NCI-H2107 (cell line): ENCODE measurements around the gene SH2D3C.

ENCODE experiments used
- DNase-seq: peaks from one replicate; lab custom pipeline; 2025; lab: John Stamatoyannopoulos, UW

The SH2D3C gene

GRCh38 chr9:127808347-127809001, 30.0 kb upstream of the SH2D3C start:
- DNase-seq: no peak

DNA sequence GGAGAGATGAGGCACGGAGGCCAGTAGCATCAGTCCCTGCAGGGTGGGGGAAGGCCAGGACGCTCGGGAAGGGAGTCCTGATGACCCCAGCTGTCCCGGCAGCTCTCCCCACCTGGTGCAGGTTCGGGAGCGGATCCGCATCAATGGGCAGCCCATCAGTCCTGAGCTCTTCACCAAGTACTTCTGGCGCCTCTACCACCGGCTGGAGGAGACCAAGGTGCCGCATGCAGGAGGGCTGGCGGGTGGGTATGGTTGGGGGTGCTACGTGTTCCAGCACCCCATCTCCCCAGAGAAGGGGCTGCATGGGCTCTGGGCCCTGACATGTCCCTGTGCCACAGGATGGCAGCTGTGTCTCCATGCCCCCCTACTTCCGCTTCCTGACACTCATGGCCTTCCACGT, 28.4 kb upstream of the SH2D3C start:
- DNase-seq: no peak

DNA sequence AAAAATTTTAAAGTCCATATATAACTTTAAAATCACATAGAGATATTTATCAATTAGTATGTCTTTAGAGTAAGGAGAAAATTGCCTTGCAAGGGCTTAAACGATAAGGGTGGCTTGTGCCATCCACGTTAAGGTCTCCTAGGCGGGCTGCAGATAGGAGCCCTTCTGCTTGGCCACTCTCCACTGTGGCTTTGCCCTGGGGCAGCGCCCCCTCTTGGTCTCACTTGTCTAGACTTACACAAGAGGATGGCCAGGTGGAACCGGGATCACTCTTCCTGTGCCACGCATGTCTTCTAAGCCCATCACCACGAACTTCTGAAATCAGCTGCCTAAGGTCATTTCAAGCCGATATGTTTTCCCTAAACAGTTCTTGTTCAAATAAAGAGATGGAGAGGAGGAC, 27.2 kb upstream of the SH2D3C start:
- no peak for DNase-seq

GRCh38 chr9:127803507-127804352, 25.3 kb upstream of the SH2D3C start:
- DNase-seq: no peak

GRCh38 chr9:127802576-127803443, 24.3 kb upstream of the SH2D3C start, which contains the start of gene FPGS:
FPGS (plus strand) TSS chr9:127802882; CDS start chr9:127802925, 43 bp downstream.
- peak; percentile 66 for DNase-seq

GRCh38 chr9:127801955-127802575, 23.6 kb upstream of the SH2D3C start:
- DNase-seq: no peak

GRCh38 chr9:127796852-127797370, 18.4 kb upstream of the SH2D3C start:
- no peak for DNase-seq

GRCh38 chr9:127796225-127796813, 17.9 kb upstream of the SH2D3C start:
- no peak for DNase-seq

- no peak for DNase-seq
Measured at GRCh38 chr9:127794001-127794791, 15.7 kb upstream of the SH2D3C start.

- DNase-seq: no peak
Measured at GRCh38 chr9:127793093-127793708, 14.7 kb upstream of the SH2D3C start.

DNA sequence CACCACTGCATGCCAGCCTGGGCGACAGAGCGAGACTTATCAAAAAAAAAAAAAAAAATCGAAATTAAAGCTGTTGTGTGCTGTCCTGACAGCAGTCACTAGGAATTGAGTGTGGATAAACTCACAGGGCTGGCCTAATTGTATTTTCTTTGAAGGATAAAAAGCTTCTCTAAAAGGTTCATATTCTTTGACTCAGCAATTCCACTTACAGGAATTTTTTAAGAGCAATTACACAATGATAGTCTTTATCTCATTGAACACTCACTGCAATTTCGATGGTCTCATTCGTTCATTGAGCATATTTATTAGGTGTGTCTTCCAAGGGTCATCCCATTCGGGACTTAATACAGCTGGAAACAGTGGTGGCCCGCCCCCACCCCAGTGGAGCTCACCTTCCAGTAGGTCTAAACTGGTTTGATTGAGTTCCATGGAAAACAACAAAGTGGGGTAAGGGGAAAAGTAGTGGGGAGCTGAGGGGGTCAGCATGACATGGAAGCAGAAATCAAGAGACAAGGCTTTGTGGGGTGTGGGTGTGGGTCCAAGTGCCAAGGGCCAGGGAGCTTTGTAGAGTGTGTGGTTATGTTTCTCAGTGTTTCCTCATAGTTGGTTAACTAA, 14.1 kb upstream of the SH2D3C start:
- no peak for DNase-seq

DNA sequence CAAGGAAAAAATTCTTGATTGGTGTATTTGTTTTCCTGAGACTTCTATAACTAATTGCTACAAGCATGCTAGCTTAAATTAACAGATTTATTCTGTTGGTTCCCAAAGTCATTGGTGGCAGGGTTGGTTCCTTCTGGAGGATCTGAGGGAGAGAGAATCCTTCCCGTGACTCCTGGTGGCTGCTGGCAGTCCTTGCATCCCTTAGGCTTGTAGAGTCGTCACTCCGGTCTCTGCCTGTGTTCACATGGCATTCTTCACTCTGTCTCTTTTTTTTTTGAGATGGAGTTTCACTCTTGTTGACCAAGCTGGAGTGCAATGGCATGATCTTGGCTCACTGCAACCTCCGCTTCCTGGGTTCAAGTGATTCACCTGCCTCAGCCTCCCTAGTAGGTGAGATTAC, 12.6 kb upstream of the SH2D3C start:
- DNase-seq: no peak

- DNase-seq: no peak
Measured at GRCh38 chr9:127790094-127790855, 11.8 kb upstream of the SH2D3C start.

- DNase-seq: no peak
Measured at GRCh38 chr9:127789179-127789578, 10.7 kb upstream of the SH2D3C start.

- no peak for DNase-seq
Measured at GRCh38 chr9:127788337-127789011, 10.0 kb upstream of the SH2D3C start.

DNA sequence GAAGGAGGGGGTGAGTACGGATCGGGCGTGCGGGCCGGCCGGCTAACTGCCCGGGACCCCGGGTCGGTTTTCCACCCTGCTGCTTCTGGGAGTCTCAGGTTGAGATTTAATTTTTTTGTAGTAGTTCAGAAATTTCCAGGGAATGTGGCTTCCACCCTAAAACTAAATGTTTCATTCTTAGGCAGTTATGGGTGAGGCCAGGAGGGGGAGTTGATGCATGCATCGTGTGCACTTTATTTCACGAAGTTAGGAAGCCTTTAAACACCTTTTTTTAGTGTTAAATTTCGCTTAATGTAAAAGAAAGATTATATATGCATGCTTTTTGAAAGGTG, 8.3 kb upstream of the SH2D3C start:
- no peak for DNase-seq

DNA sequence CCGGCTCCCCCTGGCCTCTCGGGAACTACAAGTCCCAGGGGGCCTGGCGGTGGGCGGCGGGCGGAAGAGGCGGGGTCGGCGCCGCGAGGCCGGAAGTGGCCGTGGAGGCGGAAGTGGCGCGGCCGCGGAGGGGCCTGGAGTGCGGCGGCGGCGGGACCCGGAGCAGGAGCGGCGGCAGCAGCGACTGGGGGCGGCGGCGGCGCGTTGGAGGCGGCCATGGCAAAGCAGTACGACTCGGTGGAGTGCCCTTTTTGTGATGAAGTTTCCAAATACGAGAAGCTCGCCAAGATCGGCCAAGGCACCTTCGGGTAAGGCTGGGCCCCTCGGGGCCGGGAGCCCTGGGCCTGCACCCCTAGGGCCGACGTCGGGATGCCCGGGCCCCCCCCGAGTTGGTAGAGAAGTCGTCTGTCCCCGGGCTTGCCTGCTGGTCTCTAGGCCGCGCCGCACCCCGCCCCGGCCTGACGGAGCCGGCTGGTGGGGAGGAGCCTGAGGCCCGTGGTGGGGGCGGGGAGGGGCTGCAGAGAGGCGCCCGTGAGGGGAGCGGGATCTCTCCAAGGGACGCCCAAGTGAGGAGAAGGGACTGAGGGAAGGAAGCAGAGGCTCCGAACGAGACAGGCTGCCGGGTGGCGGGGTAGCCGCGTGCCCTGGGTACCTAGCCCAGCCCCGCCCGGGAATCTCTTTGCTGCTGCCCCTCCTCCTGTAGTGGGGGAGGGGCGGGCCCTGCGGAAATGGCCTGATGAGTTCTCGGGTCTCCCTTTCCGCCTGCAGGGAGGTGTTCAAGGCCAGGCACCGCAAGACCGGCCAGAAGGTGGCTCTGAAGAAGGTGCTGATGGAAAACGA, 7.7 kb upstream of the SH2D3C start, which contains the start of gene CDK9:
Gene CDK9, plus strand, starts transcription at position 102 of the 840 bp plus-strand sequence. Its CDS starts 115 bp downstream, at position 217.
- peak; percentile 91 for DNase-seq
